GM13976 (cell line): Measurements from ENCODE around the gene SUDS3.

Experiments
- DNase-seq: peaks from one replicate; pipeline ENCODE4 v3.0.0; 2012; ENCODE audit warnings: low spot score
- in situ Hi-C: fragments of 300-500 bp; cut with MboI; formaldehyde crosslinking; loops from one replicate; pipeline ENCODE4 v1.12.0; 2022; ENCODE audit warnings: low sequenced_read_pairs, mixed read lengths, inconsistent platforms; ENCODE audit not compliant: unreplicated experiment
- TF ChIP-seq, protein P1 (sequence below): IDR thresholded peaks from 2 replicates; pipeline ENCODE4 v1.5.1; 2012; ENCODE audit warnings: borderline replicate concordance, mild to moderate bottlenecking; ENCODE audit not compliant: insufficient read depth; ENCODE audit errors: extremely low read depth, missing control alignments, control extremely low read depth

The SUDS3 gene

GRCh38 chr12:118391424-118391823 is 15.1 kb downstream of the SUDS3 start:
- no peak for DNase-seq
- TF ChIP-seq, protein P1, sequence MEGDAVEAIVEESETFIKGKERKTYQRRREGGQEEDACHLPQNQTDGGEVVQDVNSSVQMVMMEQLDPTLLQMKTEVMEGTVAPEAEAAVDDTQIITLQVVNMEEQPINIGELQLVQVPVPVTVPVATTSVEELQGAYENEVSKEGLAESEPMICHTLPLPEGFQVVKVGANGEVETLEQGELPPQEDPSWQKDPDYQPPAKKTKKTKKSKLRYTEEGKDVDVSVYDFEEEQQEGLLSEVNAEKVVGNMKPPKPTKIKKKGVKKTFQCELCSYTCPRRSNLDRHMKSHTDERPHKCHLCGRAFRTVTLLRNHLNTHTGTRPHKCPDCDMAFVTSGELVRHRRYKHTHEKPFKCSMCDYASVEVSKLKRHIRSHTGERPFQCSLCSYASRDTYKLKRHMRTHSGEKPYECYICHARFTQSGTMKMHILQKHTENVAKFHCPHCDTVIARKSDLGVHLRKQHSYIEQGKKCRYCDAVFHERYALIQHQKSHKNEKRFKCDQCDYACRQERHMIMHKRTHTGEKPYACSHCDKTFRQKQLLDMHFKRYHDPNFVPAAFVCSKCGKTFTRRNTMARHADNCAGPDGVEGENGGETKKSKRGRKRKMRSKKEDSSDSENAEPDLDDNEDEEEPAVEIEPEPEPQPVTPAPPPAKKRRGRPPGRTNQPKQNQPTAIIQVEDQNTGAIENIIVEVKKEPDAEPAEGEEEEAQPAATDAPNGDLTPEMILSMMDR, result no peak
- in situ Hi-C loops, result no loop called here

DNA sequence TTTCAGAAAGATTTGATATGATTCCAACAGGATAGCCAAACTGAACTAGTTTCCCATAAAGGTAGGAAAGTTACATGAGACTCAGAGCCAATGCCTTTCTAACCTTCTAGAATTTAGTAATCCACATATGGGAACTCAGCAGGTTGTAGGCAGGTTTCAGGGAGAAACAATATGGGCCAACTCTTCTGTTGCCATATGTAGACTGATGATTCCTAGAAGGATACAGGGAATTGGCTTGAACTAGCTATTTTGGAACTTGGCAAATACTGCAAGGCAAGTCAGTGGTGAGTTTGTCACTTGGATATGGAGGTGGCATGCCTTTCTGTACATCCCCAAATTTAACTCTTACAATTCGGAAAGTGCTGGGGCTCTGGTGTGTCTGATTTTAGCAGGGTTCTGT is 15.5 kb downstream of the SUDS3 start:
- TF ChIP-seq, protein P1, result no peak
- no peak for DNase-seq
- in situ Hi-C loops, result no loop called here

DNA sequence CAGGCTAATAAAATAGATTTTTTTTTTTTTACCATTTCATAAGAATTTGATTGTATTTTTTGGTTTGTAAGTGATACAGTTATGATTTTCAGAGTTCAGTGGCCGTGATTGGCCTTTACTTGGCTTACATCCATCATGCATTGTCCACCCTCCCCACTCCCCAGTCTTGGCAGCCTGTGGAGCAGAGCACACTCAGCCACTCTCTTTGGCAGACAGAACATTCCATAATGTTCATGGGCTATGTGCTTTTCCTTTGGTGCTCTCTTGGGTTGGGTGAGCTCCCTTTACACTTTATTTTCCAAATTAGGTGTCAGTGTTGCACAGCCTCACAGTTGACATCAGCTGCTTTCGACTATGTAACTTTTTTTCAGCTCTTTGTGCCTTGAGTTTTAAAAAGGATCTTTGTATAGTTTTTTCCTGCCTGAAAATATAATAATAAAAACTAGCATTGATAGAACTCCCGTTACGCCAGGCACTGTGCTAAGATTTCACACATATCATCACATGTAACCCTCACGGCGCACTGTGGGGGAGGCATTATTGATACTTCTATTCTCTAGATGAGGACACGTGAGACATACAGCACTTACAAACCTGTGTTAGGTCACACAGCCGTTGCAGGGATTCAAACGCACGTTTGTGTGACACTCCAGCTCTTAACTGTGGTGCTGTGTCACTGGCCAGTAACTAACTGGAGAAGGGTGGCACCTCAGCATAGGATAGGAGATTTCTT is 21.5 kb downstream of the SUDS3 start:
- TF ChIP-seq, protein P1, result no peak
- in situ Hi-C loops, result no loop called here
- DNase-seq, result no peak

- DNase-seq, result no peak
- in situ Hi-C loops, result no loop called here
- TF ChIP-seq, protein P1, result no peak
These were observed 22.2 kb downstream of the SUDS3 start for GRCh38 chr12:118398524-118398923.

DNA sequence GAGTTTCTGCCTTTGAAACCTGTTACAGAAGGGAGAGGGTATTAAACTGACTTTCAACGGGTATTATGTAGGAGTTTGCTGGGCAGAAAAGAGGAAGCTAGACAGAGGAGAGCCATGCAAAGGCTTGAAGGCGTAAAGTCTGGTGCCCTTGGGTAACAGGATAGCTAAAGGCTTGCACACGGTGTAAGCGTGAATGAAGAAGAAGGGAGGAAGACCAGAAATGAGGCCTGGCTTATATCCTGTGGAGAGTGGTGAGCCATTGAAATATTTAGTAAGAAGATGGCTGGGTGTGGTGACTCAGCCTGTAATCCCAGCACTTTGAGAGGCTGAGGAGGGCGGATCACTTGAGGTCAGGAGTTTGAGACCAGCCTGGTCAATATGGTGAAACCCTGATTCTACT is 22.6 kb downstream of the SUDS3 start:
- in situ Hi-C loops, result no loop called here
- DNase-seq, result no peak
- TF ChIP-seq, protein P1, result no peak

DNA sequence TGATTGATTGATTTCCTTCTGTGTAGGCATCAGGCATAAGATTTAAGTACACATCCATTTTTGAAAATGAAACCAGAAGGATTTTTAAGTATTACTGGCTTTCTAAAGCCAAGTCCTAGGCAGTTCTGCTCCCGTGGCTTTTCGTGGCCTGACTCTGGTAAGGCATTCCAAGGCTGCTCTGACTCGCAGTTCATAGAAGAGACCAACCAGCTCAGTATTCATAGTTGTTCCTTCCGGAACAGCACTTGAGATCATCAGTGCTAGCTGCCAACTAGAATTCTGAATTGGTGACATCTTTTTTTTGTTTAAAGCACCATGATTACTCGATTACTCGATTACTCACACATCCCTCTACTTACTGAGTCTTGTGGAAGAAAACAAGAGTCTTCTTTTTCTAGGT is 25.9 kb downstream of the SUDS3 start:
- in situ Hi-C loops, result loop anchor here (25.0 kb wide), 1 partner anchor 635 kb away; no protein-coding TSS in a partner anchor
- no peak for DNase-seq
- TF ChIP-seq, protein P1, result no peak
